Activated CD8-positive, alpha-beta T cell treated with anti-CD3 and anti-CD28 coated beads for 36 hours (primary cell): ENCODE results near the gene PHETA1. TPM values are rescaled to one million over a fixed set of nuclear protein-coding genes. Genes with fewer than 3 reads are reported as not detected.
A peak's percentile ranks its signal among the peaks of the same experiment; 100 is the strongest.
"Not testable (repeated sequence)": the region's sequence is repeated elsewhere in the genome, so short reads cannot be mapped to it uniquely, and the experiment has no call there.

Source experiments
- ATAC-seq: fragments of 200-7000 bp; cut with Tn5 transposase; one replicate; pipeline ENCODE4 v1.10.0; 2021; ENCODE audit warnings: mild to moderate bottlenecking, moderate library complexity
- CTCF ChIA-PET: fragments of 350-600 bp; sonication (Branson Sonifier 250); formaldehyde crosslinking; loops from one replicate; lab custom pipeline; 2021; ENCODE audit warnings: antibody characterized with exemption; lab: Charles Lee
- POLR2A ChIA-PET: fragments of 350-600 bp; sonication (Branson Sonifier 250); formaldehyde crosslinking; loops from one replicate; lab custom pipeline; 2021; ENCODE audit warnings: antibody characterized with exemption; lab: Charles Lee
- DNase-seq: peaks from one replicate; pipeline ENCODE4 v3.0.0-alpha.2; 2020
- H3K27ac Mint-ChIP-seq: one replicate; pipeline ENCODE4 v1.8.0; 2021; ENCODE audit warnings: mild to moderate bottlenecking, mixed read lengths
- H3K27me3 Mint-ChIP-seq: one replicate; pipeline ENCODE4 v1.8.0; 2021; ENCODE audit warnings: mixed read lengths
- H3K36me3 Mint-ChIP-seq: one replicate; pipeline ENCODE4 v1.8.0; 2021; ENCODE audit warnings: low read depth, mixed read lengths
- H3K4me1 Mint-ChIP-seq: one replicate; pipeline ENCODE4 v1.8.0; 2021; ENCODE audit warnings: low read depth, mixed read lengths
- H3K4me3 Mint-ChIP-seq: one replicate; pipeline ENCODE4 v1.8.0; 2021; ENCODE audit warnings: mild to moderate bottlenecking, moderate library complexity, mixed read lengths
- H3K9me3 Mint-ChIP-seq: one replicate; pipeline ENCODE4 v1.8.0; 2021; ENCODE audit warnings: mixed read lengths
- CTCF ChIP-seq: fragments of 200-600 bp; IDR thresholded peaks from one replicate; pipeline ENCODE4 v1.8.0; 2022; ENCODE audit warnings: antibody characterized with exemption, mild to moderate bottlenecking
- intact Hi-C: fragments of 100-400 bp; cut with micrococcal nuclease; formaldehyde crosslinking; loops from one replicate; pipeline ENCODE4 v1.10.0; 2022
- total RNA-seq, 2 experiments: library from RNA; stranded (reverse); gene quantifications; one replicate each; pipeline ENCODE4 v1.2.3, GENCODE V29; 2021

The PHETA1 gene
- total RNA-seq, 2 experiments from 2014 or later: 1.2 to 1.7 TPM

- Mint-ChIP-seq H3K27ac (no peak overlapping the region), H3K4me1 (no peaks in the 10 kb centered on the region), H3K9me3 (peaks cover 3% of the 10 kb centered on the region), H3K27me3 (peaks cover 2% of the 10 kb centered on the region), H3K4me3 (no peak overlapping the region), H3K36me3 (no peaks in the 10 kb centered on the region)
- intact Hi-C loops: no loop called here
- ChIA-PET CTCF (interaction anchor here (1.3 kb wide), 1 partner anchor 19 kb away, joined by 7 read pairs; no protein-coding TSS in a partner anchor), POLR2A (no interaction called here)
- DNase-seq (no peak), ATAC-seq (no peak)
- no peak for TF ChIP-seq CTCF
Measured at GRCh38 chr12:111377440-111377839, 8.5 kb upstream of the PHETA1 start.

- H3K27me3 Mint-ChIP-seq, POLR2A ChIA-PET, DNase-seq, H3K27ac Mint-ChIP-seq, ATAC-seq, intact Hi-C loops, H3K4me3 Mint-ChIP-seq, H3K4me1 Mint-ChIP-seq, H3K36me3 Mint-ChIP-seq, H3K9me3 Mint-ChIP-seq: not testable (repeated sequence)
- CTCF ChIA-PET: interaction anchor here (1.8 kb wide), 1 partner anchor 23 kb away, joined by 10 read pairs; no protein-coding TSS in a partner anchor
Measured at GRCh38 chr12:111373231-111373630, 4.3 kb upstream of the PHETA1 start.

GRCh38 chr12:111369496-111370220 is 763 bp upstream of the PHETA1 start:
- Mint-ChIP-seq H3K4me1 (peaks cover 12% of the 10 kb centered on the region), H3K4me3 (peak overlapping the region; percentile 73), H3K9me3 (no peaks in the 10 kb centered on the region), H3K27ac (no peak overlapping the region), H3K36me3 (no peaks in the 10 kb centered on the region), H3K27me3 (no peaks in the 10 kb centered on the region)
- ATAC-seq: no peak
- intact Hi-C loops: no loop called here
- no peak for DNase-seq
- POLR2A ChIA-PET: interaction anchor here (0.7 to 1.7 kb wide), 3 partner anchors 8 to 35 kb away, joined by 4 to 5 read pairs (median 5); no protein-coding TSS in a partner anchor
- no peak for TF ChIP-seq CTCF
- CTCF ChIA-PET: interaction anchor here (0.7 to 3.9 kb wide), 4 partner anchors 10 to 82 kb away, joined by 3 to 17 read pairs (median 6); no protein-coding TSS in a partner anchor

GRCh38 chr12:111368291-111368787 is 556 bp downstream of the PHETA1 start:
- ATAC-seq: peak; percentile 4
- ChIA-PET CTCF (interaction anchor here (0.7 to 3.9 kb wide), 6 partner anchors 9 to 409 kb away, joined by 3 to 17 read pairs (median 4); no protein-coding TSS in a partner anchor), POLR2A (interaction anchor here (1.2 to 1.4 kb wide), 2 partner anchors 9 to 83 kb away, joined by 3 to 4 read pairs; no protein-coding TSS in a partner anchor)
- peak overlapping the region; percentile 64 for H3K4me3 Mint-ChIP-seq
- H3K27me3 Mint-ChIP-seq: no peaks in the 10 kb centered on the region
- no peak overlapping the region for H3K27ac Mint-ChIP-seq
- intact Hi-C loops: no loop called here
- H3K36me3 Mint-ChIP-seq: no peaks in the 10 kb centered on the region
- no peak for DNase-seq
- H3K9me3 Mint-ChIP-seq: no peaks in the 10 kb centered on the region
- TF ChIP-seq CTCF: no peak
- H3K4me1 Mint-ChIP-seq: peaks cover 12% of the 10 kb centered on the region

- Mint-ChIP-seq H3K27ac (no peak overlapping the region), H3K4me3 (peak overlapping the region; percentile 64), H3K27me3 (no peaks in the 10 kb centered on the region), H3K4me1 (peaks cover 12% of the 10 kb centered on the region), H3K36me3 (no peaks in the 10 kb centered on the region), H3K9me3 (no peaks in the 10 kb centered on the region)
- ChIA-PET CTCF (interaction anchor here (0.7 to 3.9 kb wide), 6 partner anchors 8 to 408 kb away, joined by 3 to 17 read pairs (median 4); no protein-coding TSS in a partner anchor), POLR2A (interaction anchor here (0.6 to 1.4 kb wide), 3 partner anchors 8 to 84 kb away, joined by 3 to 4 read pairs (median 3); no protein-coding TSS in a partner anchor)
- intact Hi-C loops: no loop called here
- DNase-seq (no peak), ATAC-seq (no peak)
- TF ChIP-seq CTCF: no peak
Measured at GRCh38 chr12:111367661-111368221, 1.2 kb downstream of the PHETA1 start.
